A549 (cell line): ENCODE results near the gene RGS19. TPM values are rescaled to one million over a fixed set of nuclear protein-coding genes. Genes with fewer than 3 reads are reported as not detected.

ENCODE experiments used
- ATAC-seq, 2 experiments: fragments of 200-7000 bp in 1 of 2; fragments of >200 bp in 1 of 2; cut with Nextera tagmentation in 1 of 2; cut with Tn5 transposase in 1 of 2; 3 replicates each; pipeline versions ENCODE4 v1.8.0 to v1.9.1; 2018 to 2020; ENCODE audit warnings: mild to moderate bottlenecking in 1 of 2, moderate library complexity in 1 of 2
- CTCF ChIA-PET: fragments of 300-600 bp; sonication (Branson Sonifier 250); formaldehyde crosslinking; extraction: SDS; loops from one replicate; lab custom pipeline; 2021; ENCODE audit warnings: antibody characterized with exemption, inconsistent platforms; lab: Yijun Ruan, JAX
- POLR2A ChIA-PET: fragments of 350-600 bp; formaldehyde crosslinking; extraction: SDS; loops from one replicate; lab custom pipeline; 2021; ENCODE audit warnings: antibody characterized with exemption, inconsistent platforms; lab: Yijun Ruan, JAX
- DNase-seq, 2 experiments: peaks; one replicate each; pipeline versions ENCODE4 v3.0.0 to v3.0.0-alpha.2; 2011 to 2016; ENCODE audit warnings: low read depth in 1 of 2, low spot score in 1 of 2
- FAIRE-seq: peaks from 2 replicates; lab custom pipeline; 2011; peaks lifted over from hg19 to GRCh38; lab: Jason Lieb, UNC
- H3K27ac ChIP-seq, 2 experiments: fragments of >200 bp; sonication (Bioruptor Twin); formaldehyde crosslinking; 3 replicates each; pipeline ENCODE4 v1.5.1; 2016 to 2017
- H3K4me1 ChIP-seq: fragments of >200 bp; sonication (Bioruptor Twin); formaldehyde crosslinking; 3 replicates; pipeline ENCODE4 v1.6.1; 2016
- H3K4me2 ChIP-seq: fragments of >200 bp; sonication (Bioruptor Twin); formaldehyde crosslinking; 3 replicates; pipeline ENCODE4 v1.6.1; 2016
- H3K4me3 ChIP-seq: fragments of >200 bp; sonication (Bioruptor Twin); formaldehyde crosslinking; 3 replicates; pipeline ENCODE4 v1.5.1; 2016
- H3K9me3 ChIP-seq: fragments of >200 bp; sonication (Bioruptor Twin); formaldehyde crosslinking; 3 replicates; pipeline ENCODE4 v1.6.1; 2016
- BCL3 ChIP-seq: fragments of >200 bp; sonication (Bioruptor Twin); formaldehyde crosslinking; IDR thresholded peaks from 3 replicates; pipeline ENCODE4 v1.6.1; 2016
- CBX8 ChIP-seq: fragments of 200-600 bp; sonication (generic); IDR thresholded peaks from 2 replicates; pipeline ENCODE4 v1.6.1; 2016
- CHD2 ChIP-seq: fragments of 150-350 bp; IDR thresholded peaks from 2 replicates; pipeline ENCODE4 v1.6.1; 2014; ENCODE audit warnings: low read length; ENCODE audit not compliant: partially characterized antibody
- EHF ChIP-seq: fragments of 250-450 bp; sonication (Bioruptor Pico); IDR thresholded peaks from 2 replicates; pipeline ENCODE4 v1.5.0; 2020; ENCODE audit warnings: mild to moderate bottlenecking
- ELK1 ChIP-seq: fragments of 150-350 bp; IDR thresholded peaks from 2 replicates; pipeline ENCODE4 v1.6.1; 2014; ENCODE audit warnings: low read depth, mild to moderate bottlenecking, low read length
- ESRRA ChIP-seq: fragments of 150-350 bp; IDR thresholded peaks from 2 replicates; pipeline ENCODE4 v1.6.1; 2014; ENCODE audit warnings: mild to moderate bottlenecking, low read length, borderline replicate concordance
- FOXS1 ChIP-seq: fragments of 250-450 bp; sonication (Bioruptor Pico); IDR thresholded peaks from 2 replicates; pipeline ENCODE4 v1.5.0; 2020; ENCODE audit warnings: mild to moderate bottlenecking, moderate library complexity
- HDAC2 ChIP-seq: fragments of 200-600 bp; sonication (generic); IDR thresholded peaks from 2 replicates; pipeline ENCODE4 v1.6.1; 2016
- HES2 ChIP-seq: fragments of >200 bp; sonication (Bioruptor Twin); formaldehyde crosslinking; IDR thresholded peaks from 2 replicates; pipeline ENCODE4 v1.6.1; 2016
- HEYL ChIP-seq: fragments of 250-450 bp; sonication (Bioruptor Pico); IDR thresholded peaks from 2 replicates; pipeline ENCODE4 v1.8.0; 2021; ENCODE audit warnings: mild to moderate bottlenecking, moderate library complexity
- HMGXB4 ChIP-seq: fragments of 250-450 bp; sonication (Bioruptor Pico); IDR thresholded peaks from 2 replicates; pipeline ENCODE4 v1.5.0; 2021; ENCODE audit warnings: mild to moderate bottlenecking, moderate library complexity, borderline replicate concordance
- JUN ChIP-seq, 2 experiments: fragments of >200 bp; sonication (Bioruptor Twin); formaldehyde crosslinking; IDR thresholded peaks; 2 replicates in 1 of 2; 3 replicates in 1 of 2; pipeline ENCODE4 v1.6.1; 2016 to 2017
- JUNB ChIP-seq: fragments of >200 bp; sonication (Bioruptor Twin); formaldehyde crosslinking; IDR thresholded peaks from 2 replicates; pipeline ENCODE4 v1.6.1; 2016
- KDM5A ChIP-seq: fragments of 200-600 bp; sonication (generic); IDR thresholded peaks from 2 replicates; pipeline ENCODE4 v1.6.1; 2016; ENCODE audit warnings: antibody characterized with exemption, mild to moderate bottlenecking
- MAX ChIP-seq: IDR thresholded peaks from 2 replicates; pipeline ENCODE4 v1.6.1; 2012
- NFE2L2 ChIP-seq: fragments of 150-350 bp; conservative IDR thresholded peaks from 2 replicates; pipeline ENCODE4 v1.6.1; 2014; ENCODE audit warnings: low read length
- PBX3 ChIP-seq: IDR thresholded peaks from 2 replicates; pipeline ENCODE4 v1.6.1; 2012
- PHF8 ChIP-seq: fragments of 200-600 bp; sonication (generic); IDR thresholded peaks from 2 replicates; pipeline ENCODE4 v1.6.1; 2016; ENCODE audit warnings: low read depth, mild to moderate bottlenecking, antibody characterized with exemption, moderate library complexity, borderline replicate concordance
- POLR2A ChIP-seq: IDR thresholded peaks from 2 replicates; pipeline ENCODE4 v1.6.1; 2012; ENCODE audit warnings: mild to moderate bottlenecking, low read length
- RAD21 ChIP-seq, 2 experiments: fragments of >200 bp in 1 of 2; sonication (Bioruptor Twin) in 1 of 2; formaldehyde crosslinking in 1 of 2; IDR thresholded peaks in 1 of 2; conservative IDR thresholded peaks in 1 of 2; 2 replicates in 1 of 2; 3 replicates in 1 of 2; pipeline ENCODE4 v1.6.1; 2012 to 2018; ENCODE audit warnings: inconsistent platforms in 1 of 2
- RFX5 ChIP-seq: fragments of 450-650 bp; IDR thresholded peaks from 2 replicates; pipeline ENCODE4 v1.7.1; 2014; ENCODE audit warnings: antibody characterized with exemption, mild to moderate bottlenecking, moderate library complexity
- RNF2 ChIP-seq: fragments of 200-600 bp; sonication (generic); IDR thresholded peaks from 2 replicates; pipeline ENCODE4 v1.6.1; 2016; ENCODE audit warnings: low read depth, mild to moderate bottlenecking, antibody characterized with exemption, moderate library complexity, borderline replicate concordance
- ZC3H11A ChIP-seq: fragments of 450-650 bp; IDR thresholded peaks from 2 replicates; pipeline ENCODE4 v1.6.1; 2014; ENCODE audit warnings: antibody characterized with exemption, mild to moderate bottlenecking
- ZNF302 ChIP-seq: fragments of 250-450 bp; sonication (Bioruptor Pico); IDR thresholded peaks from 2 replicates; pipeline ENCODE4 v1.9.0; 2021; ENCODE audit warnings: inconsistent platforms, mild to moderate bottlenecking, moderate library complexity
- ZSCAN20 ChIP-seq: fragments of 250-450 bp; sonication (Bioruptor Pico); IDR thresholded peaks from 2 replicates; pipeline ENCODE4 v1.8.0; 2022; ENCODE audit warnings: mild to moderate bottlenecking, moderate library complexity
- WGBS: methylation state at CpG from one replicate; pipeline ENCODE4 v1.1.6; 2017; ENCODE audit errors: missing lambda C conversion rate; 5-methylcytosine and 5-hydroxymethylcytosine counted together
- polyA plus RNA-seq, 4 experiments: library from polyadenylated mRNA; depleted of rRNA in 3 of 4; stranded (reverse); fragments of >200 nt; fragmentation: RNase III in 1 of 4; extraction: RNeasy Plus Mini Kit Qiagen cat#74134 plus additional on column Dnase treatment in 1 of 4; gene quantifications; 2 replicates in 3 of 4; 3 replicates in 1 of 4; pipeline ENCODE4 v1.2.3, GENCODE V29; 2011 to 2017

Gene RGS19
- polyA plus RNA-seq, 2 of the 4 experiments (the other 2 are of a cell fraction), result 13.8 to 18.8 TPM

- DNase-seq (no peak), FAIRE-seq (no peak), ATAC-seq (no peak)
- no peaks in the 10 kb centered on the region for H3K9me3 ChIP-seq
- H3K27ac ChIP-seq, result no peak overlapping the region
- CTCF ChIA-PET, result interaction anchor here (0.7 to 9.1 kb wide), 17 partner anchors 10 to 547 kb away, joined by 3 to 121 read pairs (median 5); partner anchors contain the start of gene PTK6
- no peak overlapping the region for H3K4me3 ChIP-seq
- 63% methylated on average over 4 of the region's 23 CpGs for WGBS
- peaks cover 13% of the 10 kb centered on the region for H3K4me1 ChIP-seq
- no peak for TF ChIP-seq PBX3
- TF ChIP-seq RNF2, result no peak
- TF ChIP-seq HDAC2, result no peak
- TF ChIP-seq HMGXB4 (CRISPR knock-in tag), result no peak
- TF ChIP-seq CBX8, result no peak
- no peak for TF ChIP-seq EHF (CRISPR knock-in tag)
- TF ChIP-seq ZNF302 (CRISPR knock-in tag), result no peak
- TF ChIP-seq JUNB, result no peak
- no peak for TF ChIP-seq NFE2L2
- no peak for TF ChIP-seq HEYL (CRISPR knock-in tag)
- no peak for TF ChIP-seq ZSCAN20 (CRISPR knock-in tag)
- TF ChIP-seq FOXS1 (CRISPR knock-in tag), result no peak
- no peak for TF ChIP-seq ZC3H11A
- no peak for TF ChIP-seq HES2
- TF ChIP-seq CHD2, result no peak
- no peak for TF ChIP-seq JUN (IDR thresholded peaks at IDR 0.05)
- no peak for TF ChIP-seq KDM5A
- no peak for TF ChIP-seq POLR2A
- POLR2A ChIA-PET, result interaction anchor here (1.7 kb wide), 1 partner anchor 31 kb away, joined by 4 read pairs; no protein-coding TSS in a partner anchor
- peak overlapping the region; percentile 99; the same call in 1 of the 3 replicates for H3K4me2 ChIP-seq
Measured at GRCh38 chr20:64084685-64085152, 5.4 kb upstream of the RGS19 start.

GRCh38 chr20:64083804-64084684, 4.7 kb upstream of the RGS19 start, which contains the start of gene LKAAEAR1:
TSS of gene LKAAEAR1 (minus strand) at chr20:64084398. CDS start at chr20:64084219, 179 bp downstream.
- FAIRE-seq, result no peak
- WGBS, result 60% methylated on average over 16 of the region's 86 CpGs
- TF ChIP-seq ESRRA (no peak), PBX3 (no peak), JUN (IDR thresholded peaks at IDR 0.05) (peak in 1 of 2 experiments; percentile 31; a peak in 1 of 5 replicates), ELK1 (no peak), RFX5 (no peak), PHF8 (peak; percentile 39; the same call in 1 of the 2 replicates), HEYL (CRISPR knock-in tag) (no peak), BCL3 (no peak), FOXS1 (CRISPR knock-in tag) (no peak), RAD21 (conservative IDR thresholded peaks at IDR 0.05 in 1 of 2, IDR thresholded peaks at IDR 0.05 in 1 of 2) (peak in 1 of 2 experiments; percentile 4; a peak in 1 of 5 replicates), MAX (0 out of 2 replicates have a peak, but pooled peaks have one; percentile 13)
- ATAC-seq, result peak; percentile 3 to 6; a peak in 4 of 6 replicates
- ChIA-PET POLR2A (interaction anchor here (0.9 to 1.7 kb wide), 3 partner anchors 22 to 564 kb away, joined by 4 read pairs; partner anchors contain the start of genes PPDPF and TCEA2), CTCF (interaction anchor here (0.7 to 9.1 kb wide), 26 partner anchors 9 to 547 kb away, joined by 3 to 121 read pairs (median 4); partner anchors contain the start of genes PTK6 and SAMD10)
- Histone ChIP-seq H3K9me3 (no peaks in the 10 kb centered on the region), H3K4me3 (peak within 1 kb of the TSS; percentile 71), H3K4me2 (peak within 1 kb of the TSS; percentile 99), H3K4me1 (peaks cover 14% of the 10 kb centered on the region), H3K27ac (peak within 1 kb of the TSS; percentile 77 to 86)
- no peak for DNase-seq
